Measurements from ENCODE around the gene AMD1. TPM values are rescaled to one million over a fixed set of nuclear protein-coding genes. Genes with fewer than 3 reads are reported as not detected.

The AMD1 gene
- total and polyA plus RNA-seq, 9 of the 15 experiments (the other 6 are each of a cell fraction or from before 2014, with no cell fraction given), result 60.0 to 151 (median 85.6) TPM

DNA sequence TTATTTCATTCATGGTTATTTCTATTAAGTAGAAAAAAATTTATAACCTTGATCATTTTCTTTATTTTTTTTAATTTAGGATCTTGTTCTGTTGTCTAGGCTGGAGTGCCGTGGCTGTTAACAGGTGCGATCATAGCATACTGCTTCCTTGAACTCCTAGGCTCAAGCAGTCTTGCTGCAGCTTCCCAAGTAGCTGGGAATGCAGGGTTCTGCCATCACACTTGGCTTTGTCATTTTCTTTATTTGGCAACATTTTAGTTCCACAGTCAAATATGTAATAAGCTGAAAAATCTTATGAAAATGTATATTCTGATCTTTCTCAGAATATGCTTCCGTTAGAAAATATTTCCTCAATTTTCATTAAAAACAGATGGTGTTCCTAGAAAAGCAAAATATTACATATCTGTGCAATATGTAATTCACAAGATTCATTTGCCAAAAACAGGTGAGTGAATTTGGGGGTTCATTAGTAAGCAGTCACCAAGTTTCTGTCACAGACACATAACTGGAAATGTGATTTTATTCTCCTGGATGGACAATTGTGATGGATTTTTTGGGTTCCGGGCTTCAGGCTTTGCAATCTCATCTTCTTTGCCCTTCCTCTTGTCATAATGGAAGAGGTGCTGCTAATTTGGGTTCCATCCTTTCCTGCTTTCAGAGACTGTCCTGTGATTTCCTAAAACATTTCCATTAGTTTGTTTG is 21.5 kb downstream of the AMD1 start:
- in situ Hi-C loops (cut with MboI), result no loop called here
- no peak overlapping the region for H3K4me3 ChIP-seq
- H3K27me3 ChIP-seq (ENCODE audit: control insufficient read depth in 2 of 2, insufficient read depth in 2 of 2, low read length in 2 of 2), result no peaks in the 10 kb centered on the region
- peaks cover 12% of the 10 kb centered on the region for H3K79me2 ChIP-seq (ENCODE audit: control insufficient read depth, insufficient read depth, low read length)
- no peak for FAIRE-seq
- BruUV-seq (replicated peaks), result no TSS peak
- no peaks in the 10 kb centered on the region for H3K9me3 ChIP-seq (replicated peaks; ENCODE audit: control insufficient read depth, insufficient read depth, low read depth, low read length)
- no peaks in the 10 kb centered on the region for H3K9me1 ChIP-seq (ENCODE audit: control insufficient read depth, insufficient read depth, low read length)
- ChIA-PET POLR2A (no interaction called here), CTCF (ENCODE audit: low intra/inter-chr PET ratio) (no interaction called here)
- intact Hi-C loops (cut with micrococcal nuclease), result no loop called here
- H3K36me3 ChIP-seq (ENCODE audit: control insufficient read depth, insufficient read depth, low read length), result peaks cover 66% of the 10 kb centered on the region
- ATAC-seq, result no peak
- H3K9ac ChIP-seq (ENCODE audit: insufficient read depth in 1 of 2, low read depth in 2 of 2, low read length in 2 of 2), result no peak overlapping the region
- WGBS (ENCODE audit: insufficient coverage, low coverage, missing lambda C conversion rate), result 96% methylated on average over 4 of the region's 4 CpGs
- no peak for TF ChIP-seq XRCC5 (IDR thresholded peaks at IDR 0.05; ENCODE audit: low read depth, low read length)
- TF ChIP-seq SAP30 (IDR thresholded peaks at IDR 0.05; ENCODE audit: borderline replicate concordance, insufficient read depth, low read depth, low read length, poor library complexity, severe bottlenecking), result no peak
- no peak for TF ChIP-seq CC2D1A (IDR thresholded peaks at IDR 0.05)
- TF ChIP-seq KLF13 (tag; IDR thresholded peaks at IDR 0.05; ENCODE audit: borderline replicate concordance, low read depth), result no peak
- H3K4me1 ChIP-seq (replicated peaks in 1 of 2; ENCODE audit: control insufficient read depth in 2 of 2, insufficient read depth in 2 of 2, low read length in 2 of 2), result peaks cover 0 to 2% of the 10 kb centered on the region in 2 experiments; a peak in 1 of 5 replicates
- no peak overlapping the region for H3K27ac ChIP-seq (ENCODE audit: extremely low read depth, low read depth, low read length)
- no peak overlapping the region for H2AFZ ChIP-seq (ENCODE audit: low read depth, low read length)
- DNase-seq (ENCODE audit: extremely low read depth in 1 of 4, low spot score in 3 of 4), result no peak
- H3K4me2 ChIP-seq (ENCODE audit: insufficient read depth, low read length), result no peak overlapping the region
- H4K20me1 ChIP-seq (replicated peaks; ENCODE audit: control insufficient read depth, insufficient read depth, low read length), result no peaks in the 10 kb centered on the region; the same call in 1 of the 2 replicates

DNA sequence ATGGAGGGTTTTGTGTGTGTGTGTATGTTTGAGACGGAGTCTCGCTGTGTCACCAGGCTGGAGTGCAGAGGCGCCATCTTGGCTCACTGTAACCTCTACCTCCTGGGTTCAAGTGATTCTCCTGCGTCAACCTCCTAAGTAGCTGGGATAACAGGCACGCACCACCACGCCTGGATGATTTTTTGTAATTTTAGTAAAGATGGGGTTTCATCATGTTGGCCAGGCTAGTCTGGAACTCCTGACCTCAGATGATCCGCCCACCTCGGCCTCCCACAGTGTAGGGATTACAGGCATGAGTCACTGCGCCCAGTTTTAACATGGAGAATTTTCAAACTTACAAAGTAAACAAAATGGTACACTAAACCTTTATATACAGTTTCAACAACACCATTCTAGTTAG is 22.8 kb downstream of the AMD1 start:
- no TSS peak for BruUV-seq (replicated peaks)
- Histone ChIP-seq H3K79me2 (ENCODE audit: control insufficient read depth, insufficient read depth, low read length) (no peaks in the 10 kb centered on the region), H3K4me1 (replicated peaks in 1 of 2; ENCODE audit: control insufficient read depth in 2 of 2, insufficient read depth in 2 of 2, low read length in 2 of 2) (peaks cover 0 to 2% of the 10 kb centered on the region in 2 experiments; a peak in 1 of 5 replicates), H3K27ac (ENCODE audit: extremely low read depth, low read depth, low read length) (peak overlapping the region; percentile 17; the same call in 2 of the 3 replicates), H3K36me3 (ENCODE audit: control insufficient read depth, insufficient read depth, low read length) (peaks cover 53% of the 10 kb centered on the region), H3K9me1 (ENCODE audit: control insufficient read depth, insufficient read depth, low read length) (no peaks in the 10 kb centered on the region), H3K9ac (ENCODE audit: insufficient read depth in 1 of 2, low read depth in 2 of 2, low read length in 2 of 2) (no peak overlapping the region), H3K27me3 (ENCODE audit: control insufficient read depth in 2 of 2, insufficient read depth in 2 of 2, low read length in 2 of 2) (no peaks in the 10 kb centered on the region), H4K20me1 (replicated peaks; ENCODE audit: control insufficient read depth, insufficient read depth, low read length) (no peaks in the 10 kb centered on the region; the same call in 1 of the 2 replicates), H3K4me2 (ENCODE audit: insufficient read depth, low read length) (no peak overlapping the region), H2AFZ (ENCODE audit: low read depth, low read length) (no peak overlapping the region), H3K9me3 (replicated peaks; ENCODE audit: control insufficient read depth, insufficient read depth, low read depth, low read length) (no peaks in the 10 kb centered on the region), H3K4me3 (no peak overlapping the region)
- peak; percentile 19 for FAIRE-seq
- WGBS (ENCODE audit: insufficient coverage, low coverage, missing lambda C conversion rate), result 70% methylated on average over 9 of the region's 9 CpGs
- peak in 1 of 4 experiments; percentile 49 for DNase-seq (ENCODE audit: extremely low read depth in 1 of 4, low spot score in 3 of 4)
- intact Hi-C loops (cut with micrococcal nuclease) (no loop called here), in situ Hi-C loops (cut with MboI) (no loop called here)
- ChIA-PET POLR2A (interaction anchor here (0.9 to 2.6 kb wide), 6 partner anchors 10 to 217 kb away, joined by 3 to 14 read pairs (median 4); partner anchors contain the start of gene AMD1), CTCF (ENCODE audit: low intra/inter-chr PET ratio) (no interaction called here)
- peak; percentile 63 for ATAC-seq
- TF ChIP-seq, protein P1, sequence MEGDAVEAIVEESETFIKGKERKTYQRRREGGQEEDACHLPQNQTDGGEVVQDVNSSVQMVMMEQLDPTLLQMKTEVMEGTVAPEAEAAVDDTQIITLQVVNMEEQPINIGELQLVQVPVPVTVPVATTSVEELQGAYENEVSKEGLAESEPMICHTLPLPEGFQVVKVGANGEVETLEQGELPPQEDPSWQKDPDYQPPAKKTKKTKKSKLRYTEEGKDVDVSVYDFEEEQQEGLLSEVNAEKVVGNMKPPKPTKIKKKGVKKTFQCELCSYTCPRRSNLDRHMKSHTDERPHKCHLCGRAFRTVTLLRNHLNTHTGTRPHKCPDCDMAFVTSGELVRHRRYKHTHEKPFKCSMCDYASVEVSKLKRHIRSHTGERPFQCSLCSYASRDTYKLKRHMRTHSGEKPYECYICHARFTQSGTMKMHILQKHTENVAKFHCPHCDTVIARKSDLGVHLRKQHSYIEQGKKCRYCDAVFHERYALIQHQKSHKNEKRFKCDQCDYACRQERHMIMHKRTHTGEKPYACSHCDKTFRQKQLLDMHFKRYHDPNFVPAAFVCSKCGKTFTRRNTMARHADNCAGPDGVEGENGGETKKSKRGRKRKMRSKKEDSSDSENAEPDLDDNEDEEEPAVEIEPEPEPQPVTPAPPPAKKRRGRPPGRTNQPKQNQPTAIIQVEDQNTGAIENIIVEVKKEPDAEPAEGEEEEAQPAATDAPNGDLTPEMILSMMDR (IDR thresholded peaks at IDR 0.05 in 2 of 3, conservative IDR thresholded peaks at IDR 0.05 in 1 of 3; ENCODE audit: insufficient read depth in 2 of 3, low read depth in 1 of 3, low read length in 3 of 3), result no peak
- no peak for TF ChIP-seq RAD21 (CRISPR knock-in tag; conservative IDR thresholded peaks at IDR 0.05 in 1 of 2, IDR thresholded peaks at IDR 0.05 in 1 of 2)
